NCI-H146 treated with DMSO at 0.1 percent for 48 hours (cell line): Measurements from ENCODE around the gene NRGN.

Source experiments
- DNase-seq: peaks from one replicate; lab custom pipeline; 2025; ENCODE audit not compliant: unreplicated experiment; lab: John Stamatoyannopoulos, UW

NRGN gene

DNA sequence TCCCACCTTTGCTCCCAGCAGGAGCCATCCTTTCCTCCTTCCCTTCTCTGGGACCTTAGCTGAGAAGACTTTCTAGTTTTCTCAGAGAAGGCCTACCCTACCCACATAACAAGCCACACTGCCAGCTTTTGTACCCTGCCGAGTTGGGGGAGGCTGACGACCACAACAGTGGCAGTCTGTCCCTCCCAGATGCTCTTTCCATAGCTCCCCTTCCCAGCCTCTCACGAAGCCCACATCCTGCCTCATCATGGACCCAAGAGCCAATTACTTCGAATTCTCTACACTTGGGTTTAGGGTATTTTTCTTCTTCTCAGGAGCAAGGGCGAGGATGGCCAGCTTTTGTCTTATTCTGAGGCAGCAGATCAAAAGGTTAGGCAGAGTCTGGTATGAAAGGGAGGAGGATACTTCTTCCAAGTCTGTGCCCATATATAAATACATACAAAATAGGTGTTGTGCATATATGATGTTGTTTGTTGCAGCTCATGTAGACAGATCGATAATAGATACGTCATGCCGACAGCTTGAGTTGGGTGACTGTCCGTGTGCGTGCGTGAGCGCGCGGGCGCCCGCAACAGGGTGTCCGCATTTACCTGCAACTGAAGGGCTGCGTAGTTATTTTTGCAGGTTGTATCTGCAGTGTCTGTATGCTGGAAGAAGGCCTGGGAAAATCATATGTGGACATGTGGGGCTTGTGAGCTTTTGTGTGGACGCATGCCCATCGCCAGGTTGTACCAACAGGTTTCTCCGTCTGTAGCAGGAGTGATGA is 846 bp upstream of the NRGN start:
- no peak for DNase-seq

DNA sequence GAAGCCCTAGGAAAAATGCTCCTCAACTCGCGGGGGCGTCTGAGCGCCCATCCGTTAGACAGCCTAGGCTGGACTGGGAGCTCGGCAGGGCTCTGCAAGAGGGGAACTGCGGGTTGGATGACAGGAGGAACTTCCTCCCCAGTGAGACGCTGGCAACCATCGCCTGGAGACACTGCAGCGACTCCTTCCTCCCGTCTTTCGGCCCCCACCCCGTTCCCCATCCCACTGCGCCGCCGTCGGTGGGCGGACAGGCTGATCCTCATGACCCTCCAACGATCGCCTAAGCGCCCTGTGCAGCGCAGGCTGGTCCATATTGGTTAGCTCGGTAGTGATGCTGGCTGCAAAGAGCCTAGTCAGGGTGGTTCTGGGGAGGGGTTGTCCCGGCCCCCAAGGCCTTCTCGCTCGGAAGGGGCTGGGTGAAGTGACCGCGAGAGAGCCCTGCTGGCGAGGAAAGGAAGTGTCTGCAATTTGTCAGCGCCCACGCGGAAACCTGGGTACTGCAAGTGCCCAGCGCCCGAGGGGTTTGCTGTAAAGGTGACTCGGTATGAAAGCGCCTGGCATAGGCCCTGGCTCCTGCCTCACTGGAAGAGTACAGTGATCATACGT is 638 bp downstream of the NRGN start:
- DNase-seq: no peak

DNA sequence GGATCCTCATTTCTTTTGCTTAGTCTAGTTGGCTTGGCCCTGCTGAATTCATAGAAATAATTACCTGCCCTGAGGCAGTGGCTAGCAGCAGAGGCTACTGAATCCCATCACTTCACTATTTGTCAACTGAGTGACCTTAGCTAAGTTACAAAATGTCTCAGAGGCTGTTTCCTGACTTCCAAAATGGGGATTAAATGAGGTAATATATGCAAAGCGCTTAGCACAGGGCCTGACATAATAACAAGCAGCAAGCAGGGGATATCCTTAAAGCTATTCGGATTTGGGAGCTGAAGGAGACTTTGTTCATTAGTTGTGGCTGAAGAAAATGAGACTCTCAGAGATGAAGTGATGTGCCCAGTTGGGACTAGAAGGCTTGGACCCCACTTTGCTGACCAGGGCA is 2.8 kb downstream of the NRGN start:
- no peak for DNase-seq

DNA sequence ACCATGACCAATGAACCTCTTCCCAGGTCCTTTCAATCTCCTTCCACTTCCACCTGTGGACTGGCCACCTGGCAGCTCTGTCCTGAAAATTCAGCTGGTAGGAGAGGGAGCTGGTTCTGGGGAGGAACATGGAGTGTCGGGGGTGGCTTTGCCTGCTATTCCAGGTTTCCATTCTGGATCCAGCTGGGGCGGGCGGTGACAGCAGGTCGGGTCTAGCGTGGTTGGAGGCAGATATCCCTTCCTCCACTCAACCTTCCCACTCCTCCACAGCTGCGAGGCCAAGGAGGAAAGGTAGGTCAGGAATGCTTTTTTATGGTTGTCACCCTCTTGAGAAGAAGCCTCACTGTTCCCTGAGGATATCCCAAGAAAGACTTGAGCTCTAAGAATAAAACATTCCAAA is 3.3 kb downstream of the NRGN start:
- no peak for DNase-seq

DNA sequence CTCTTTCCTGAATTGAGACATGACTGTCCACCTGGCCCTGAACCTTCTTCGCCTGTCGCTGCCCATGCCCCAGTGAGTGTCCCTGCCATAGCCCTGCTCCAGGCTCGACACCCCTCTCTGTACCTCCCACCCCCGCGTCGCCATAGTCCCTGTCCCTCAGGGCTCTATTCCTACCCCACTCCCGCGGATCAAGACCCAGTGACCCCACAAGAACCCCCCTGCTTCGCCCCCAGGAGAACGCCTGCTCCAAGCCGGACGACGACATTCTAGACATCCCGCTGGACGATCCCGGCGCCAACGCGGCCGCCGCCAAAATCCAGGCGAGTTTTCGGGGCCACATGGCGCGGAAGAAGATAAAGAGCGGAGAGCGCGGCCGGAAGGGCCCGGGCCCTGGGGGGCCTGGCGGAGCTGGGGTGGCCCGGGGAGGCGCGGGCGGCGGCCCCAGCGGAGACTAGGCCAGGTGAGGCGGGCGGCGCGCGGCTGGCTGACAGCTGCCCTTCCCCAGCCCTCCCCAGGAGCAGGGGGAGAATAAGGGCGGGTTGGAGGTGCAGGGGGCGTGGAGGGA is 5.6 kb downstream of the NRGN start:
- DNase-seq: no peak

DNA sequence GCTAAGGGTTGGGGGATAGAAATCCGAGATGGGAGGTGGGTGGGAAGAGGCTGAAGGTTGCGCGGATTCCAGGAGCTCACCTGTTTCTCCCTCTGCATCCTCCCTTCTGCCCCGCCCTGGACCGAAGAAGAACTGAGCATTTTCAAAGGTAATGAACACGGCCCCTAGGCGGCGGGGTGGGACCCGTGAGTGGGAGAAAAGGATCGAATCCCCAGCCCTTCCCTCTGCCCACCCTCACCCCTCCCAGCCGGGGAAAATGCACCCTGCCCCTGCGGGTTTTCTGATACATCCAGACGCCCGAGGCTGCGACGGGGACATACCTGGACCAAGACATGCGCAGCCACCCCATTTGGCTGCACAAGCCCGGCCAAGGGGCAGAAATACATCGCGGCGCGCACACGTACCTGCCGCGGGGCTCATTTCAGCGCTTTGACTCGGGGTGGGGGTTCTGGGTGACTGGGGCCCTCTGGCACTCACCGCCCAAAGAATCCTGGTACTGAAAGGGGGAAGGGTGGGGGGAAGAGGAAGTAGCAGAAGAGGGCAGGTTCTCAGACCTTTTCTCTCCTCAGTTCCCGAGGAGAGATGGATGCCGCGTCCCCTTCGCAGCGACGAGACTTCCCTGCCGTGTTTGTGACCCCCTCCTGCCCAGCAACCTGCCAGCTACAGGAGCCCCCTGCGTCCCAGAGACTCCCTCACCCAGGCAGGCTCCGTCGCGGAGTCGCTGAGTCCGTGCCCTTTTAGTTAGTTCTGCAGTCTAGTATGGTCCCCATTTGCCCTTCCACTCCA is 6.3 kb downstream of the NRGN start:
- peak; percentile 10 for DNase-seq

DNA sequence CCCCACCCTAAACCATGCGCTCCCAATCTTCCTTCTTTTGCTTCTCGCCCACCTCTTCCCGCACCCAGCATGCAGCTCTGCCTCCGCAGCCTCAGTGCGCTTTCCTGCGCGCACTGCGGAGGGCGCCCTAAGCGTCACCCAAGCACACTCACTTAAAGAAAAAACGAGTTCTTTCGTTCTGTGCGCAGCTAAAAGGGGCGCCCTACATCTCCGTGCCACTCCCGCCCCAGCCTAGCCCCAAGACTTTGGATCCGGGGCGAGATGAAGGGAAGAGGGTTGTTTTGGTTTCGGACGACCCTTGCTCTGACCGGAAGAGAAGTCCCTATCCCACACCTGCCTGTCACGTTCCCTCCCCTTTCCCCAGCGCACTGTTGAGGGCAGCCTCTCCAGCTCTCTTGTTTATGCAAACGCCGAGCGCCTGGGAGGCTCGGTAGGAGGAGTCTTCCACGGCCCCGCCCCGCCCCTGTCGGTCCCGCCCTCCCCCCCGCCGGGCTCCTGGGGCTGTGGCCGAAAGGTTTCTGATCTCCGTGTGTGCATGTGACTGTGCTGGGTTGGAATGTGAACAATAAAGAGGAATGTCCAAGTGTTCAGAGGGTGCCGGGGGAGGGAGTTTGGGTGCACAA is 7.0 kb downstream of the NRGN start:
- peak; percentile 40 for DNase-seq

DNA sequence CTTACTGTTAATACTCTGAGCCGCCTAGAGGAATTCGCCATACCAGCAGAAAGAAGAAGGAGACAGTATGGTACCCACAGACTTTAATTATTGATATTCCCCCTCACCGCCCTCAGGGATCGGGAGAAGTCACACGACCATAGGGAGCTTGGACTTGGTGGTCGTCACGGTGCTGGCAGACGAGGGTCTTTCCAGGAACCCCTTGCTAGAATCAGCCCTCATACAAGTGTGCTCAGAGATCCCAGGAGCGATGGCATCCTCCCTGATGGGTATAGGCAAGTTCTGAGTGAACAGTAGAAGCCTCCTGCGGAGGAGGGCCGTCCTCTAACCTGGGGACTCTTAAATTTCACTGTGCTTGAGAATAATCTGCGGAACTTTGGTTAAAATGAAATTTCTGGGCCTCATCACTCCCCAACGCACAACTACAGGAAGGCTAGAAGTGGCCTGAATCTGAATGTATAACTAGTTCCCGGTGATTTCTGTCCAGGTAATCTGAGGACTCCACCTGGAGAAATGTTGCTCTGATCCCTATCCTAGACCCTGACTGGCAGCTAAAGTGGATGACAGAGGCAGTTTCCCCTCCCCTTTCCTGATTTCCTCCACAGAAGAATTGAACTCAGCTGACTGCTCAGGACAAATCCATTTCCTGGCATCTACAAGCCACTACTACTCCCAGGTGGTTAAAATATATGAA is 7.8 kb downstream of the NRGN start:
- no peak for DNase-seq

DNA sequence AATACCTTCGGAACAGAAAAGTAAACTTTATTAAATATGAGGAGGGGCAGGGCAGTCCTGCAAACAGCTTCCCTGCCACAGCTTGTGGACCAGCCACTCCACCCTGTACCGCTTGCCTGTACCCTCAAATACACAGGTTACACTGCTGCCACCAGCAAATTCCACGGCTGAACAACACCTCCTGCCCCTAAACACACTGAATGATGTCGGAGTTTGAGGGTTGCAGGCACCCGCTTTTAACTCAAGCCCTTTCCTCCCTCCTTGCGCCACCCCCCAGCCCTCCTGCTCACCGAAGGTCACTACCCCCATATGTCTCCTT is 8.3 kb downstream of the NRGN start:
- DNase-seq: no peak

DNA sequence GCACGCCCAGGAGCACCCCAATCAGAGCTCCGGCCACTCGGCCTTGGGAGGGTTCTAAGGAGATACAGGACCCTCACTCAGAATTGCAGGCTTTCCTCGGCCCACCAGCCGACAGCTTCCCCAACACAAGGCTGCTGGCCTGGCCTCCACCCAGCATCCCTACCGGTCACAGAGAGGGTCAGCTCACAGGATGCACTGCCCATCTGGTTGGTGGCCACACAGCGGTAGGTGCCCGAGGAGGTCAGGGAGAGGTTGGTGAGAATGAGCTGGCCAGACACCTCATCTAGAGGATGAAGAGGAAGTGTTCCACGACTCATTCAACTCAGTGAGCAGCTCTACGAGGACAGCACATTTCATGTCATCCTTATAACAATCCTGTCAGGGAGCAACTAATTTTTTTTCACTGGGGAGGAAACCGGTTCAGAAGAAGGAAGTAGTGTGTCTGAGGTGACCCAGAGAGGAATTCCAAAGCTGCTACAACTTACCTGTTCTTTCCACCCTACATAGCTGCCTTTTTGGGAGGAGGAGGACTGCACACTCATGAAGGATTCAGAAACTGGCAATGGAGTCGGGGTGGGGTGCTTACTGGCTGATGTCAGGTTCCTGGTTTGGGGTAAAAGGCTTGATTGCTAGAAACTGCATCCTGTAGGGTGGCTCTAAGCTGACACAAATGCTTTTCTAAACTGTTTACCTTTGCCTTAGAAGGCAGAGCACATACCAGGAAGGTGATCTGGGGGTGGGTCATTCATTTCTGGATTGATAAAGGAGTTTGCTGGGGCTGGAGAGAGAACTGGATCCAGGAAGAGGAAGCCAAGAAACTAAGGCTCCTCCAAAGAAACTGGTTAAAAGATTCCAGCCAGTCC is 9.0 kb downstream of the NRGN start:
- no peak for DNase-seq

DNA sequence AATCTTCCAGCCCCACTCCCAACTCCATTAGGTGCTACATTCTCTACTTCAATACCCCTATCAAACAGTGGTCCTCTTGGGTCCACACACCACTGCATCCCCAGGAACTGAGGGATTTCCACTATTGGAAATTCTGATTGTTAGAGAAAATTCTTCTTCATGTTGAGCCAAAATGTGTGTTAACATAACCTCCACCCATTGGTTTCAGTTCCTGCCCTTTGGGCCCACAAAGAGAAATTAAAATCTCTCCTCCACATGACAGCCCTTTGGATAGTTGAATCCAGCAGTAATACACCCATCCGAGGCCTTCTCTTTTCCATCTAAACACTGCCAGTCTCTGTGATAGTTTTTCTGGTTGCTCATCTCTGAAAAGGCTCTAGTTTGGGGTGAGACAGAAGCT is 10.2 kb downstream of the NRGN start:
- no peak for DNase-seq

DNA sequence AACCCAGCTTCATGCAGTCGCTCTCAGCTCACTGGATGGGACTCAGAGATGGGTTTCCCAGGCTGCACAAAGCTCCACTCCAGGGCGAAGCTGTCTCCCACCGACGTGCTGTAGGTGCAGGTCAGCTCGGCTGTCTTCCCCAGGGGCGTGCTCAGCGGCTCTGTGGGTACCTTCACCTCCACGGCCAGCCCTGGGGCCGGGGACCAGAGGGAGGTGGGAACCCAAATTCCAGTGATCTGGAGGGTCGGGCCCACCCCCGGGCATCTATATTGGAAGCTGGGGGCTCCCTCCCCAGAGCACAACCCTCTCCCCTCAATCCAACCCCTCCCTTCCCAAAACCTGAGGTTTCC is 11.6 kb downstream of the NRGN start:
- DNase-seq: no peak

DNA sequence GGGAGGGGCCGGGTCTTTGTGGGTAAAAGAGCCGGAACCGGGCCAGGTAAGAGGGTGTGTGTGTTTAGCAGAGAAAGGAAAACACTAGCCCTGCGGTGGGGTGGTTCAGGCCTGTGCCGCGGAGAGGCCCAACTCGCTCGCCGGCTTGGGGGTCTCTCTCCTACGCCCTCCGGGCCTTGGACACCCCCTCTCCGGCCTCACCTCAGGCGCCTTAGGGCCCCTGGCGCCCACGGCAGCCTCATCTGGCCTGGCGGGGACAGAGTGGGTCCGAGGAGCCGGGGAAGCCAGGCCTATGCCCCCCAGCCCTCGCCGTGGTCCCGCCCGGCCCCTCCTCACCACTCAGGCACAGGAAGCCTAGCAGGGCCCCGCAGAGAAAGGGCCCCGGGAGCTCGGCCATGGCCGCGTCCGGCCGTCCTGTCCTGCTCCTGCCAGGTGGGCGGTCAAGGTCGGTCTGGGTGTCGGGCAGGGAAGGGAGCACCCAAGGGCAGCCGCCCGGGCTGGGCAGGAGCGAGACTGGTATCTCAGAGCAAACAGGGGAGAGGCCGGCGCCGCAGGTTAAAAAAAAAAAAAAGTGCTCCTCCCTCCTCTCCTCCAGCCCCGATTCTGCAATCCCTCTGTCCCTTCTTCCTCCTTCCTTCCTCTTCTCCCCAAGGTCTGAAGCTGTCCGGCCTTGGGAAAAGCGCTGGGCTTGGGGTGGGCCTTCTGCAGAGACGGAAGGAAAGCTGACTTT is 12.2 kb downstream of the NRGN start, which contains the start of gene VSIG2:
TSS of gene VSIG2 (minus strand) at position 515 of the 730 bp plus-strand sequence. CDS start at position 397, 118 bp downstream.
- DNase-seq: no peak

DNA sequence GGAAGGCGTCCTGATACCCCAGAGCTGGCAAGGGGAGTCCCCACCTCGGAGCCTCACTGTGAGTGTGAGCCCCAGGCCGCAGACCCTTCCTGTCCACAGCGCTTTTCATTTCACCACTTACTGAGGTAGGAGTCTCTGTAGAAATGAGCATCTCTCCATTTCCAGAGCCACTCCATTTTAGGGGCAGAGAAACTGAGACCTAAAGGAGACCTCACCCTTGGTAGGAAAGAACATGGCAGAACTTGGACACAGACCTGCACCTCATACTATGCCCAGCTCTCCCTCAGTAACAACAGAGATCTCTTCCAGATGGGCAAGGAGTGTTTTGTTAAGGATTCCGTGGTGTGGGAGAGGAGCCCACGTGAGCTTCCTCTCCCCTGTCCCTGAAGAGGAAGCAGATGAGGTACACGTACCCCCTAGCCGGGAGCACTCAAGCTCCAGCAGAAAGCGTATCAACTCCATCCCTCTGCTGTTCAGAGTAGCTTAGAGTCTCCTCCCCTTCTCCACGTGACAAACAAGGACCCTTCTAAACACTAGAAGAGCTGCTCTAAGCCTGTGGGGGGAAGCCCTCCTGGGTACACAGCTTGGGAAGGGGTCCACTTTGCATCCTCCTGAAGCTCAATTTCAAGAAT is 12.8 kb downstream of the NRGN start:
- no peak for DNase-seq

DNA sequence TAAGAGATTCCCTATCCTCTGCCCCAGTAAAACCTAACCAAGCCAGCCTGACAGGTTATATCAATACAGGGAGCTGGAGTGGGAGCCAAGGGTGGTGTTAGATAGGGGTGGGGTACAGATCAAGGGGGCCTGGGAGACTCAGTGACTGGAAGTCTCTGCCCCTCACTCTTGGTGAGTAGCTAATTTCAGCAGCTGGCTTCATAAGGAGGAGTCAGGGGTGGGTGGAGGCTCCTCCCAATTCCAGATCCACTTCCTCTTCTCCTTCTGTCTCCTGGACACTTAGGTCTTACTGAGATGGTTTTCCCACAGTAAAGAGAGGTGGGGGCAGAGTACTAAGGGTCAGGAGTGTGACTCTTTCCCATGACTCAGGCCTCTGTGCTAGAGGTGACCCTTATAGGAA is 13.5 kb downstream of the NRGN start:
- DNase-seq: no peak

DNA sequence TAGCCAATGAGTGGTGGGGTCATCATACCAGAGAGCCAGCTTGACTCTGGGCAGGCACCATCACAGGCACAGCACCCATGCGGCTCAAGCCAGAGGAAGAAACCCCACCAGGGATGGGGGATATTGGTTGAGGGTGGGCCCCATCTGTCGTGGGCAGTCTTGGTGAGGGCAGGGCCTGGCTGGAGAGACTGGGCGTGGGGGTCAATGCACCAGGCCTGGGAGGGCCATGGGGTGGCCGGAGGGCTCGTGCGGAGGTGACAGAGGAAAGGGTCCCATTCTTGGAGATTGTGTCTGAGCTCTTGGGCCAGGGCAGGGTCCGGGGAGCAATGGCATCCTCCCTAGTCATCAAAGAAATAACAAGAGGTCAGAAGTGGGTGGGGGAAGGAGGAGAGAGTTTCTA is 13.9 kb downstream of the NRGN start:
- DNase-seq: no peak

DNA sequence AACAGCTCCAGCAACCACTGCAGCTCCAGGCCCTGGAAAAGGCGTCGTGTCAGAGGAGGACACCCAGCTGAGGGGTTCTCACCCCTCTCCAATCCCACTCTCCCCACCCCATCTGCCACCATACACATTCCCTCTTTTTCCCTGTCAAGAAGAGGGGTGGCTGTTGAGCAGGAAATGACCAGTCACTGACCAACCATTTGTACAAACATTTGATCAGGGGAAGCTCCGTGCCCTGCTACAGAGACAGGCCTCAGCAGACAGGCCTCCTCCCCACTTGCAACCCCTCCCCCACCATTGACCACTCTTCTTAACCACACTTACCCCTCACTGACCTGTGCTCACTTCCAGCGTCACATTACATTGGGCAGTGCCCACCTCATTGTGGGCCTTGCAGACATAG is 14.6 kb downstream of the NRGN start:
- no peak for DNase-seq

DNA sequence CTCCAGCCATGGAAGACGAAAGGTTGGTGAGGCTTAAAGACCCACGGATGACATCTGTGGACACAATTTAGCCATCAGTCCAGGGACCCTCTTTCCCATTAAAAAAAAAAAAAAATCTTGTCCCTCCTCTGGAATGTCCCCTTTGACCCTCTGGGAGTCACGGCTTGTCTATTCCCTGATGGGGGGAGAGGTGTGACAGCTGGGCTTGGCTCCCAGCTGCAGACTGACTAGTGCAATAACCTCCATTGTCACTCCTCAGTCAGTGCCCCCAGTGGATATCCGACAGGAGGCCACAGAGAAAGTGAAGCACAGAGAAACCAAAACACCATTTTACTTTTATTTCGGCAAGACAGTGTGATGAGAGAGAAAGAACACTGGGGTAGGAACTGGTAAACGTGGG is 15.0 kb downstream of the NRGN start:
- DNase-seq: no peak
